Dermis microvascular lymphatic vessel endothelial cell (primary cell): Measurements from ENCODE around the gene OSTM1. TPM values are rescaled to one million over a fixed set of nuclear protein-coding genes. Genes with fewer than 3 reads are reported as not detected.
A peak's percentile ranks its signal among the peaks of the same experiment; 100 is the strongest.
"Not testable (repeated sequence)": the region's sequence is repeated elsewhere in the genome, so short reads cannot be mapped to it uniquely, and the experiment has no call there.

Experiments used
- DNase-seq, 2 donors: peaks; one replicate each; pipeline versions ENCODE4 v3.0.0 to v3.0.0-alpha.2; 2010; ENCODE audit warnings: low read depth in 2 of 2
- total RNA-seq: library from RNA; depleted of rRNA; stranded (reverse); fragments of >200 nt; gene quantifications from 2 replicates; pipeline ENCODE4 v1.2.1, GENCODE V29; 2014

OSTM1 gene
- total RNA-seq, 1 donor from 2014 or later = 16.3 TPM

DNA sequence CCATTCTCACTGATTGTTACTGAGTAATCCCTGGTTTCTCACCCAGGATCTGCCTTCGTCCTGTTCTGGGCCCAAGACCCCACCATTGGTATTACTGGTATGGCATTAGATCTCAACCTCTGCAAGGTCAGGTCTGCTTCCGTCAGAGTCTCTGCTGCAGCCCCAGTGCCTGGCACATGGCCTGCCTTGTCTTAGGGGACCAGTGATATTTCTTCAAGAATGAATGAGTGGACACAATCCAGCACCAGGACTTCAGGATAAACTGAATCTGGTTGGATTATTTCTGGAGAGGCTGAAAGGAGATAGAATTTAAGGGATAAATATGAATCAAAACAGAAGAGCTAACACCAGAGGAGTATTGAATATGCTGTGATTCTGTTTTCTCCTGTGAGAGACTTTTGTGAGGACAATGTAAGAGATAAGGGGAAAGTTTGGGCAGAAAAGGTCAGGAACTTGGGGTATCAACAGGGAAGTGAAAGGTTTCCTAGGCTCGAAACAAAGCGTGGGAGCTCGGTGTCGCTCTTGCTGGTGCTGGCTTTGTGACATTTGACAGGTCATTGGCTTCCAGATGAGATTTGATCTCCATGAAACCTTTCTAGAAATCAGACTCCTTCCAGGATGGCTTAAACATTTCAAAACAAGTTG is 53.9 kb downstream of the OSTM1 start:
- no peak for DNase-seq

DNA sequence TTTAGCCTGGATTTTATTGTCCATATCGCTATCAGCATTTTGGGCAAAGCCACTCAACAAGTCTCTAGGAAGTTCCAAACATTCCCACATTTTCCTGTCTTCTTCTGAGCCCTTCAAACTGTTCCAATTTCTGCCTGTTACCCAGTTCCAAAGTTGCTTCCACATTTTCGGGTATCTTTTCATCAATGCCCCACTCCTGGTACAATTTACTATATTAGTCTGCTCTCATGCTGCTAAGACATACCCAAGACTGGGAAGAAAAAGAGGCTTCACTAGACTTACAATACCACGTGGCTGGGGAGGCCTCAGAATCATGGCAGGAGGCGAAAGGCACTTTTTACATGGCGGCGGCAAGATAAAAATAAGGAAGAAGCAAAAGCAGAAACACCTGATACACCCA is 58.3 kb downstream of the OSTM1 start:
- not testable (repeated sequence) for DNase-seq

DNA sequence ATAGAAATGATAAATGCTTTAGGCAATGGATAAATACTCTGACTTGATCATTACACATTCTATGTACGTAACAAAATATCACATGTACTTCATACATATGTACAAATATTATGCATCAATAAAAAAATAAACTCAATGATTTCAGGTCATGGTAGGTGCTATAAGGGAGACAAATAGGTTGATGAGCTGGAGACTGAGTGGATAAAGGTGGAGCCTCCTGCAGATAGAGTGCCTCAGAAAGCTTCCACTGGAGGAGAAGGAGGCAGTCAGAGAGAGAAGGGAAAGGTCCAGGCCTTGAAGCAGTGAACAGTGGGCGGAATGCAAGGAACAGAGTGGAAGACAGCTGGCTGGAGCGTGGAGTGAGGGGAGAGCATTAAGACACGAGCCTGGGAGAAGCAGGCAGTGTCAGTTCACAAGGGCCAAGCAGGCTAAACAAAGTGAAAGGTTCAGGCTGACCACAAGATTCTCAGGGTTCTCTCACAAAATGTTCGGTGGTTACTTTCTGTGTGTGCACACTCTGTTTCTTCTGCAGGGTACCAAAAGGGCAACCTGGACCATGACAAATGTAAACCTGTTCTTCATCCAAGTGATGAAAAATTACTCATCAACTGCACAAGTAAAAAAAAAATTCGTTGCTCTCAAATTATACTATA is 60.6 kb downstream of the OSTM1 start:
- no peak for DNase-seq

DNA sequence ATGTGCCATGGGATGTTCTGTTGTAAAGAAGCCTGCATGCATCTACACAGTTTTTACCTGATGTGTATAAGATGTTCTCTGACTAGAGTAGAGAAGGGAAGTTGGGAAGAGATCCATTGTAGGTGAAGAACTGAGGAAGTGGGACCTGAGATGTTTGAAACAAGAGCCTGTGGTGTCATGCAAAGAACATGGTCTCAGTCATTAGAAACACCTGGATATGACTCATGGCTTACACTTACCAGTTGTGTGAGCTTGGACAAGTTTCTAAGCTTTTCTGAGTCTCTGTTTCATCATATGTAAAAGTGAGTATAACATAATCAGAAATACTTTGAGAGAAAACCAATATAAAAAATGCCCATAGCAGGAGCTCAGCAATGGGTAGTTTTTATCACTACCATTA is 64.6 kb downstream of the OSTM1 start:
- DNase-seq = no peak

DNA sequence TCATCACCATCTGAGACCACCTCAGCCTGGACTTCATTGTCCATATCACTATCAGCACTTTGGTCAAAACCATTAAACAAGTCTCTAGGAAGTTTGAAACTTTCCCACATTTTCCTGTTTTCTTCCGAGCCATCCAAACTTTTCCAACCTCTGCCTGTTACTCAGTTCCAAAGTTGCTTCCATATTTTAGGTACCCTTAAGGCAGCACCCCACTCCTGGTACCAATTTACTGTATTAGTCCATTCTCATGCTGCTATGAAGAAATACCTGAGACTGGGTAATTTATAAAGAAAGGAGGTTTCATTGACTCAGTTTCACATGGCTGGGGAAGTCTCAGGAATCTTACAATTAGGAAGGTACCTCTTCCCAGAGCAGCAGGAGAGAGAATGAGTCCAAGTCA is 65.3 kb downstream of the OSTM1 start:
- DNase-seq = not testable (repeated sequence)

DNA sequence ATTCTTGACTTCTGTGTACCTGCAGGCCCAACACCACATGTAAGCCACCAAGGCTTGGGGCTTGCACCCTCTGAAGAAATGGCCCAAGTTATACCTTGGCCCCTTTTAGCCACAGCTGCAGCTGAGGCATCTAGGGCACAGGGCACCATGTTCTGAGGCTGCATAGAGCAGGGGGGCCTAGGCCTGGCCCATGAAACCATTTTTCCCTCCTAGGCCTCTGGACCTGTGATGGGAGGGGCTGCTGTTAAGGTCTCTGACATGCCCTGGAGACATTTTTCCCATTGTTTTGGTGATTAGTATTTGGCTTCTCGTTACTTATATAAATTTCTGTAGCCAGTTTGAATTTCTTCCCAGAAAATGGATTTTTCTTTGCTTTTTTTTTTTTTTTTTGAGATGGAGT is 66.2 kb downstream of the OSTM1 start:
- no peak for DNase-seq

DNA sequence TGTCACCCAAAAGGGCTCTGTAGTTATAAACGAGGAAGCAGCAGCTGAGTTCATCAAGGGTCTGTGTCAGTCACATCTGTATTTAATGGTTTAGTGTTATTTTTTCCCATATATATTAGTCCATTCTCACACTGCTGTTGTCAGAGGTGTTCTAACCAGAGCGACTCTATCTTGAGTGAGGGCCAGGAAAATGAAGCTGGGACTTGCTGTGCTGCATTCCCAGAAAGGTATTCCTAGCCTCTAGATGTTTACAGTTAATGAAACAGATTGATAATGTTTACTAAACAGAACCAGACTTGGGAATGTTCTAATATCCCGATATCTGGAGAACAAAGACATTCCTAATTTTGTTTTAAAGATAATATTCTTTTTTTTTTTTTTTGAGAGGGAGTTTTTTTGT is 68.6 kb downstream of the OSTM1 start:
- DNase-seq = no peak

DNA sequence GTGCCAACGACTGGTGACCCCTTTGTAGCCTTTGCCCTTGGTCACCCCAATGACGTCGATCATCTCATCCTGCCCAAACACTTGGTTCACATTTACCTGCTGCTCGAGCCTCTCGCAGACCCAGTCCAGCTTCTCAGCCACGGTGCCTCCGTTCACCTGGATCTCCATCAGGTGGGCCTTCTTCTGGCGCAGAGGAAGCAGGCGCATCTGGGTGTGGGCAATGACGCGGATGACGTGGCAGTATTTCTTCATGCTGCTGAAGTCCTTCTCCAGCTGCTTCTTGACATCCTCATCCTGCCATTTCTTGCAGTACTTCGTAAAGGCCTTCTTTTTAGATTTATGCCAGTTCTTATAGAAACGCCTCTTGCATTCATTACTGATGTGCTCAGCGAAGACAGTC is 69.7 kb downstream of the OSTM1 start:
- DNase-seq = no peak

DNA sequence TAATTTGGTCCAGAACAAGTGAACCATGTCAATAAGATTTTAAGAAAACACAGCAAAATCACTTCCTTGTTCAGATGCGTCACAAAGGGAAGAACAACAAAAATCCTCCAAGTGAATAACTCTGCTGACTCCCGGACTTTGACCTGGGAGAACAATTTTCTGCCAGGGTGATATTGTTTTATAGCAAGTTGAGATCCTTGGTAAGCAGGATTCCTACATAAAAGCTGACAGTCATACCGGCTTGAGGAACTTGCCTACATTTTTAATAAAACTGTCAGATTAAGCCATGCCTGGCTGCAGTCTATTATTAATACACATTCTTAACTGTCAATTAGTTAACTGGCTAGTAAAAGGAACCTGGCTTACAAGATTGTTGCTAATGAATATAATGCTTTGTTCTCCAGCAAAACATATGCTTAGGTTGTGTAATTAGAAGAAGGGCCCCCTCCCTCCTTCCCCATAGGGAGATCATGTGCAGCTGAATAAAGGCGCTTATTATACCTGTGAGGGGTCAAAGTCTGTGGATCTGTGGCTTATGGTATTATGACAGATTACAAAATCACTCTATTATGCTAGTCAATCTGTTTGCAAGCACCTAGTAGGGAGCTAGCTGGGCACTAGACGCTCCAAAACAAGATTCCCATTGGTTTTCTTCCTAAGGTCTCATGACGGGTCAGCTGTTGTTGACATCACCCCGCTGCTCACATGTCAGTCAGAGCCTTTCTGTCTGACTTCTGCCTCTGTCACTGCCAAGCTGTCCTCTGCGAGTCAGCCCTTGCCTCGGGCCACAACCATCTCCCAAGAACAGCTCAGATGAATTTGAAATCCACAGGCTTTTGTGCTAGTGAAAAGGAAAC is 71.9 kb downstream of the OSTM1 start:
- peak in 1 of 2 donors; percentile 17 for DNase-seq

DNA sequence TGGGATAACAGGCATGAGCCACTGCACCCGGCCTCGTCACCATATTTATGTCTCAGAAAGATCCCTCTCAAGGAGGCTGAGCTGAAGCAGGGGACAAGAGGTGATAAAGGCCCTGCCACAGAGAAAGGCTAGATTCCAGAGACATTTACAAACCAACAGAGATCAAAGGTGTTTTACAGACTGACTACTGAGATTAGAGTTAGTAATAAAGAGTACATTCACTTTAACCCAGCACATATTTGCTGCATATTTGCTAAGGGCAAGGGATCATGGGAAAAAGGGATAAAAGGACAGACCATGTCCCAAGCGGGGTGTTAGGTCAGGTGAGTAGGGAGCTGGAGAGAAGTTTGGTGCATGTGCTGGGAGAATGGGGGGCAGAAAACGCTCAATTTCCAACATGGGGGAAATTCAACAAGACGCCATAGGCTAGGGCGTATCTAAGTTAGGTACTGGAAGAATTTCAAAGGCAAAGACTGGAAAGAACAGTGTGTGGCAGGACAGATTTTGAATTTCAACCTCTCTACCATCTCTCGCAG is 72.8 kb downstream of the OSTM1 start:
- no peak for DNase-seq

DNA sequence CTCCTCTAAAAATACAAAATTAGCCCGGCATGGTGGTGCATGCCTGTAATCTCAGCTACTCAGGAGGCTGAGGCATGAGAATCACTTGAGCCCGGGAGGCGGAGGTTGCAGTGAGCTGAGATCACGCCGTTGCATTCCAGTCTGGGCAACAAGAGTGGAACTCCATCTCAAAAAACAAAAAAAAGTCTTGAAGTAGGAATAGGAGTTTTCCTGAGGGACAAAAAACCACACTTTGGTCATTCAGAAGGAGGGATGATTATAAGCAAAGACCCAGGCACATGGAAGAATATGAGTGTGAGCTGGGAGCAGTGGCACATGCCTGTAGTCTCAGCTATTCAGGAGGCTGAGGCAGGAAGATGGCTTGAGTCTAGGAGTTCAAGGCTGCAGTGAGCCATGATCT is 74.3 kb downstream of the OSTM1 start:
- DNase-seq = not testable (repeated sequence)

DNA sequence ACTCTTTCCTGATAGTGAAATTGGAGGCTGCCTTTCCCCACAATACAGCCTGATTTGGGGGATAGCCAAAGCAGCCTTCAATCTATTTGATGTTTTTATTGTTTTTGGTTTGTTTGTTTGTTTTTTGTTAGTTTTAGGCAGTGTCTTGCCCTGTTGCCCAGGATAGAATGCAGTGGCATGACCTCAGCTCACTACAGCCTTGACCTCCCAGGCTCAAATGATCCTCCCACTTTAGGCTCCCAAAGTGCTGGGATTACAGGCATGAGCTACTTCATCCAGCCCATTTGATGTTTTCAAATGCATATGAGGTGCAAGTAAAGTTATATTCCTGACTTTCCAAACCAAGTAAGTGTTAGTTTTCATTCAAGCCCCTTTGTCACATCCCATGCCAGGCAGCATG is 75.2 kb downstream of the OSTM1 start:
- DNase-seq = no peak

DNA sequence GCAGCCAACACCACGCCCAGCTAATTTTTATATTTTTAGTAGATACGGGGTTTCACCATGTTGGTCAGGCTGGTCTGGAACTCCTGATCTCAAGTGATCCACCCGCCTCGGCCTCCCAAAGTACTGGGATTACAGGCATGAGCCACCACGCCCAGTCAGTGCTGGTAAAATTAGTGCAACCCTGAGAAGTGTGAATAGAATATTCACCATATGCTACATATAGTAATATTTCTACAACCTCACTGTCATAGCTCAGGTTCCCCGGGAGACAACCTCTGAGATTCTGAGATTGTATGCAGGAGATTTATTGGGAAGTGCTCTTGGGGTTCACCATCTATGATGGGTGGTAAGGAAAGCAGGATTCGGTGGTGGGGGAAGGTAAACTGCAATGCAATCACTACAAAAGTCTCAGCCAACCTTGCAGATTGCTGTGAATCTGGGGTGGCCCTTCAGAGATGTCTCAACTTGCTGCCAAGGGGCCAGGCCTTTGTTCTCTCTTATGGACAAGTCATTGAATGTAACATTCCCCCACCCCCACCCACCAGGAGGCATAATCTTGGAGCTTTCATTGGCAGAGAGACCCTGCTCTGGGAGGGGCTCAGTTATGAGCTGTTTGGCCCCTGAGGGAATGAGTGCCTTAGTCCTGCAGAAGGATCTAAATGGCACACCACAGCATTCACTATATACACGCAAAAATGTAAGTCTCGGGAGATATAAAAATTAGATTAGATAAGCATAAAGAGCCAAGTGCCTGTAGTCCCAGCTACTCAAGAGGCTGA is 82.6 kb downstream of the OSTM1 start:
- DNase-seq = no peak

Other genes with a start within 250 kb of the OSTM1 start
- gene SEC63, start 116.5 kb downstream of the OSTM1 start, total RNA-seq = 10.8 and 17.1 TPM in 2 replicates
- not detected in 2 replicates for gene NR2E1, start 91.3 kb upstream of the OSTM1 start, total RNA-seq
- 147 and 152 TPM in 2 replicates for gene SNX3, start 186.3 kb upstream of the OSTM1 start, total RNA-seq
- gene AFG1L, start 220.3 kb upstream of the OSTM1 start, total RNA-seq = 1.8 and 1.9 TPM in 2 replicates